Testis (tissue), 2 donors: Measurements from ENCODE around the gene CTSD.

Source experiments
- CTCF ChIP-seq, 3 experiments: fragments of 450-650 bp in 2 of 3; fragments of 200-600 bp in 1 of 3; sonication (generic) in 1 of 3; IDR thresholded peaks; one replicate each; pipeline ENCODE4 v1.5.1; 2016 to 2019; ENCODE audit warnings: antibody characterized with exemption in 3 of 3, mild to moderate bottlenecking in 2 of 3, moderate library complexity in 1 of 3
- POLR2A ChIP-seq: fragments of 450-650 bp; IDR thresholded peaks from one replicate; pipeline ENCODE4 v1.6.1; 2017; ENCODE audit warnings: antibody characterized with exemption, mild to moderate bottlenecking, moderate library complexity

DNA sequence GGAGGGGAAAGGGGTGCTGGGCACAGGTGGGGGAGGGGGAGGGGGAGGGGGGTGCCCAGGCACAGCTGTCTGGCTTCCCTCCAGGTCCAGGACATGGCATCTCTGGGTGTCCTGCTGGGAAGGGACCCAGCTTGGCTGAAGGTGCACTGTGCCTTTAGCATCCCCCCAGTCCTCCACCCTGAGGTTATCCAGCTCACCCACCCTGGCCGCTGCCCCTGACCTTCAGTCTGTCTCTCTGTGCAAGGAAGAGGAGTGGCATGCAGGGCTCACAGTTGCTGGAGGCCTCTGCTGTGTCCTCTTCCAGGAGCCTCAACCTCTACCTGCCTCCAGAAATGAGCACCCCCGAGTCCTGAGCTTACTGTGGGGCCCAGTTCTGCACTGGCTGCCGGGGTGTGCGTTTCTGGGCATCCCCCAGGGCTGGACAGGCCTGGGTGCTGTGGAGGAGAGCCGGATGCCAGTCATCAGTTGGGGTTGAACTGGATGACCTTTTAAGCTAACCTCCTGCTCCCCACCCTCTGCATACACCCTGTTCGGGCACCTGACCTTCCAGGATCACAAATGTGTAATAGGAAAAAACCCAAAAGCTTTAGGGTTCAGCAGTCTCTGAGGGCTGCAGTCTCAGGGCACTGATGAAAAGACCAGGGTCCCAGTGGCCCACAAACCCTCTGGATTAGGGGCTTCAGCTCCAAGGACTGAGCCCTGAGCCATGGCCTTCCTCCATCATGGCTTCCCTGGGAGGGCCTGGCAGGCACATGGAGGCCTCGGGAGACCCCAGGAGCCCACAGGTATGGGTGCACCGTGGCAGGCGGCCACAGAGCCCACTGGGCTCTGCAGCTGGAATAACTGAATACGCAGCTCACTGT, 9.6 kb upstream of the CTSD start:
- TF ChIP-seq CTCF (IDR thresholded peaks at IDR 0.05): no peak
- TF ChIP-seq POLR2A: no peak
